Urinary bladder (tissue), 4 donors: Measurements from ENCODE around the gene GABARAP. TPM values are rescaled to one million over a fixed set of nuclear protein-coding genes. Genes with fewer than 3 reads are reported as not detected.

ENCODE experiments used
- DNase-seq: peaks from one replicate; pipeline ENCODE4 v3.0.0-alpha.2; 2015; ENCODE audit errors: extremely low spot score
- H3K27ac ChIP-seq: one replicate; pipeline ENCODE4 v1.5.1; 2013; ENCODE audit warnings: low read depth, mild to moderate bottlenecking, moderate library complexity
- H3K36me3 ChIP-seq: one replicate; pipeline ENCODE4 v1.6.1; 2013; ENCODE audit warnings: mild to moderate bottlenecking, moderate library complexity; ENCODE audit not compliant: insufficient read depth
- H3K4me1 ChIP-seq: one replicate; pipeline ENCODE4 v1.6.1; 2013; ENCODE audit warnings: mild to moderate bottlenecking, moderate library complexity; ENCODE audit not compliant: insufficient read depth
- H3K4me3 ChIP-seq: one replicate; pipeline ENCODE4 v1.5.1; 2013; ENCODE audit warnings: low read depth, low read length
- WGBS: extraction: QIAGEN DNeasy Blood & Tissue Kit; methylation state at CpG from one replicate; pipeline ENCODE4 v1.1.7; 2013; 5-methylcytosine and 5-hydroxymethylcytosine counted together
- polyA plus RNA-seq: library from polyadenylated mRNA; stranded (reverse); fragments of 200-250 nt; gene quantifications from one replicate; pipeline ENCODE4 v1.2.3, GENCODE V29; 2013
- total RNA-seq: library from RNA; depleted of rRNA; stranded (reverse); fragments of >200 nt; gene quantifications from one replicate; pipeline ENCODE4 v1.2.3, GENCODE V29; 2014
- donor health status: healthy with polysubstance abuse.
- donor health status: healthy.

The GABARAP gene
- total and polyA plus RNA-seq, 2 donors, result 246 to 681 TPM

DNA sequence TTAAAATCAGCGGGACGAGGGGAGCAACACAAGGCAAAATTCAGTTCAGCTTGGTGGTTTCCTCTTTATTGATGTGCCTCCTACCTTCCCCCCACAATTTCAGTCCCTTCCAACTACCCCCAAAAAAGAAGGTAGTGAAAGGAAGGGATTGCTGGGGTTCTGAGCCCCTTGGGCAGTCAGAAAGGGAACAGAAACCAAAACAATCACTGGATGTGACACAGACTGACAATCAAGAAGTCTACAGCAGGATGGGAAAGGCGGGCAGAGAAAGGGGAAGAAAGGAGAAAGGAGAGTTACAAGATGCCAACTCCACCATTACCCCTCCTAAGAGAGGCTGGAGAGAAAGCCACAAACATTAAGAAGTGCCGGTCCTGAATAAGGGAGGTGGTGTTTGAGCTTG, 1.9 kb downstream of the GABARAP start:
- Histone ChIP-seq H3K4me1 (no peaks in the 10 kb centered on the region), H3K4me3 (no peak overlapping the region), H3K36me3 (no peaks in the 10 kb centered on the region), H3K27ac (no peak overlapping the region)
- WGBS, result 69% methylated on average over 4 of the region's 4 CpGs
- no peak for DNase-seq

DNA sequence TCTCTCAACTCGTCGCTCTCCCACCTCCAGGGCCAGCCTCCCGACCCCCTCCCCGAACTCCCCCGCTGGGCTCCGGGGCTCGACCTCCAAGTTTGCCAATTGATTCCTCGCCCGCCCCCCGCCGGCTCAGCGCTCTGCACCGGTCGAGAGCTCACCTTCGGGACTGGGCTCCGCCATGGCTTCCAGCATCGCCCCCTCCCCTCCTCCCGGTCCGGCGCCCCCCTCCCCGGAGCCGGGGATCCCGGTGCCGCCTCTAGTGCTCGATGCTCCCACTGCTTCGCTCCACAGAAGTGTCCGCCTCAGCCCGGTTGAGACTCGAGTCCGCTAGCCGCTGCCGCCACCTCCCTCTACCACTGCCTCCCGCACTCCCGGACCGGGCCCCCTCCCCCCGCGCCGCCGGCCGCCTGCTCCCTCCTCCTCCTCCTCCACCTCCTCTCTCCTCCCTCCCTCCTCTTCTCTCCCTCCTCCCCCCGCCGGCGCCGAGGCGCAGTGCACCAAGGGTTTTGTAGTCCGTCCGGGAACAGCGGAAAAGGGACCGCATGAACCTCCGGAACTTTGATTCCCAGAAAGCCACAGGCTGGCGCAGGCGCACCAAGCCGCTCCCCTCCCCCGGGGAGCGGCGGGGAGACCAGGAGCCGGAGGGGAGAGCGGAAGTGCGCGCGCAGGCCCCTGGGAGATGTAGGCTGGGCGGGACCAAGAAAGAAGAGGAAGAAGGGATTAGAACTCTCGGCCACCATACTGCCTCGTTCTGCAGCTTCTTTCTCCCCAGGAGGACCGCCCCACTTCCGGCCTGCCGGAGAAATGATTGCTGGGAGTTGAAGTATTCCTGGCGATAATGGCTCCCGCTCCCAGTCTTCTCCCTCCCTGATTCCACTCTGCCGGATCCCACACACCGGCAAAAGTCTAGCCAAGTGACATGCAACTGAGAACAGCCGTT, 2.9 kb downstream of the GABARAP start, which contains the start of gene PHF23:
Gene PHF23, minus strand, starts transcription at position 367 of the 937 bp plus-strand sequence. Its CDS starts 178 bp downstream, at position 189.
- Histone ChIP-seq H3K27ac (peak within 1 kb of the TSS; percentile 97), H3K4me1 (no peaks in the 10 kb centered on the region), H3K4me3 (peak within 1 kb of the TSS; percentile 92), H3K36me3 (no peaks in the 10 kb centered on the region)
- WGBS, result 1% methylated on average over 72 of the region's 72 CpGs
- peak; percentile 99 for DNase-seq

DNA sequence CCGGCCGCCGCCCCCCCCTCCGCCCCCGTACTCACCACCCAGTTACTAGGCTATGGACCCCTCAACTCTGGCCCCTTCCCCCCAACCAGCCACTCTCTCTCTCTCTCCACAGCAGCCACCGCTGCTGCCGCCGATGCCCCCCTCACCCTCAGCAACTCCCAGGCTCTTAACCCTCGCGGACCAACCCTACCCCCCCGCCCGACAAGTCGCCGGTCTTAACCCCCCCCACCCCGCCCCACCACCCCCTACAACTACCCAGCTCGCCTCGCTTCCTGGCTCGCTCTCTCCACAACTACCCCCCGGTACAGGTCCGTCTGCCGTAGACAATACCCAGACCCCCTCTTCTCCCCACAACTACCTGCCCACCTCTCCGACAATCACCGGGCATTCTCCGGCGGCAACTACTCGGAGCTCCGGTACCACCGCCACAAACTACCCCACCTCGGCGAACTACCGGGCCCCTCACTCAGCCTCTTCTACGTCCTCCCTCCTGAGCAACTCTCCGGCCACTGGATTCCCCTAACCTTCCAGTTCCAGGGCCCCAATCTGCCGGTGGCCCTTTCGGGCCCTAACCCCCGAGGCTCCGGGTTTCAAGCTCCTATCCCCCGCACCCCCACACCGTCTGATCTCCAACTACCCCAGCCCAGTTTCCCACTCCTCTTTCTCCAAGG, 3.7 kb downstream of the GABARAP start:
- Histone ChIP-seq H3K4me3 (peak overlapping the region; percentile 92), H3K4me1 (no peaks in the 10 kb centered on the region), H3K27ac (peak overlapping the region; percentile 97), H3K36me3 (no peaks in the 10 kb centered on the region)
- 1% methylated on average over 39 of the region's 39 CpGs for WGBS
- no peak for DNase-seq

DNA sequence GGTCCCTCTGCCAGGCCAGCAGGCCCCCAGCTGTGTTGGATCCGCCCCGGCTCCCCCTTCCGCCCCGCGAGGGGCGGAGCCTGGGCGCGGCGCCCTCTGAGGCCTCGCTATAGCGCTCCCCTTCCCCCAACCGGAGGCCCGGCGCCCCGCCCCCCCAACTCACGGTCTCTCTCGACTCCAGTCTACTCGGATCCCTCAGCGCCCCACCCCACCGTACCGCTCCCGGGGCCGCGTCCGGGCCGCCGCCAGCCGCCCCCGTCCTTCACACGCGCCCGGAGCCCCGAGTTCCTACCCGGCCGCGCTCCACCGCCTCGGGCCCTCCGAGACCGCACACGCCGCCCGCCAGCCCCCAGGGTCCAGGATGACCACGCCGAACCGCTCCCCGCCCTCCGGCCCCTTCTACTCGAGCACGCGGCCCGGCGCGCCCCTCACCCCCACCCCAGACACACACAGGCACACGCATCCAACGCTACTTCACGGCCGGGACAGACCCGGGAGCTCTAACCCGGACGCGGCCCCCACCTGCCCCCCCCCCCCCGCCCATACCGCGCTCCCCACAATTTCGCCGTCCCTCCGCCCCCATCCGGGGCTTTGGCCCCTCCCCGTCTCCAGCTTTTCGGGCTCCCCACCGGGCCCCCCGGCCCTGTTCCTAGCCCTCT, 4.4 kb downstream of the GABARAP start:
- Histone ChIP-seq H3K4me3 (peak overlapping the region; percentile 92), H3K36me3 (no peaks in the 10 kb centered on the region), H3K4me1 (no peaks in the 10 kb centered on the region), H3K27ac (peak overlapping the region; percentile 97)
- WGBS, result 1% methylated on average over 73 of the region's 73 CpGs
- DNase-seq, result no peak

DNA sequence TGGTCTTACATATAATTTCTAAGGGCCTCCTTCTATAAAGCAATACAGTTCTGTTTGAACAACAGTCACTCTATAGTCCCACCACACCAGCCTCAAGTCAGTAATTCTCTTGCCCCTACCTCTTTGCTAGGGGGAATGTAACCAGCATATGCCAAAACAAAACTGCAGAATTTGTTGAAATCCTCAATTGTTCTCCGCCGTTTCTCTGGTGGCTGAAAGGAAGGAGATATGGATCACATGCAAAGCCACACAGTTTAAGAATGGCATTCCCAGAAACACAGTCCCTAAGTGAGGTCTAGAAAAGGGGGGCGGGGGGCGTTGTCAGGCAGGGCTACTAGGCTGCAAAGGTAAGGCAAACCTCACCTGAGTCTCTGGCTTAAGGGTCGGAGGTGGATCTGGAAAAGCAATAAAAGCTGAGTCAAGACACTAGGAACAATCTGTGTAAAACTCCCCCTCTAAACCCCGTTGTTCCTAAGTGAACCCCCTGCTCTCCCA, 4.9 kb downstream of the GABARAP start:
- WGBS, result 32% methylated on average over 6 of the region's 6 CpGs
- H3K36me3 ChIP-seq, result no peaks in the 10 kb centered on the region
- DNase-seq, result no peak
- H3K27ac ChIP-seq, result peak overlapping the region; percentile 97
- peak overlapping the region; percentile 92 for H3K4me3 ChIP-seq
- no peaks in the 10 kb centered on the region for H3K4me1 ChIP-seq

DNA sequence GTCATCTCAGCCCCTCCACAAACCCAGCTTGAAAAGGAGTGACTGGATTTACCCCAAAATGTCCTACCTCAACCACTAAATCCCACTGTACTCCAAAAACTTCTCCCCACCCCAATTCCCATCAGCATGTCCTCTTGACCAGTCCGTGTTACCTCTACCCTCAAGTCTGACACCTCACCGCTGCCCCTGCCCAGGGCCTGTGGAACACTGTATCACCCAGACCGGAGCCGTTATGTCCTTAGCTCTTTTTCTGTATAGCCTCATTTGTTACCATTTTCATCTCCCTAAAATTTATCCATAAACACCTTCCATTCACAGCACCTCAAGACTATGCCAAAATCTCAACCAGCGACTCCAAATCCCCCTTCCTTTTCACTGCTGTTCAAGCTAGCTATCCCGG, 5.4 kb downstream of the GABARAP start:
- Histone ChIP-seq H3K36me3 (no peaks in the 10 kb centered on the region), H3K27ac (no peak overlapping the region), H3K4me3 (no peak overlapping the region), H3K4me1 (no peaks in the 10 kb centered on the region)
- WGBS, result 85% methylated on average over 6 of the region's 6 CpGs
- no peak for DNase-seq

DNA sequence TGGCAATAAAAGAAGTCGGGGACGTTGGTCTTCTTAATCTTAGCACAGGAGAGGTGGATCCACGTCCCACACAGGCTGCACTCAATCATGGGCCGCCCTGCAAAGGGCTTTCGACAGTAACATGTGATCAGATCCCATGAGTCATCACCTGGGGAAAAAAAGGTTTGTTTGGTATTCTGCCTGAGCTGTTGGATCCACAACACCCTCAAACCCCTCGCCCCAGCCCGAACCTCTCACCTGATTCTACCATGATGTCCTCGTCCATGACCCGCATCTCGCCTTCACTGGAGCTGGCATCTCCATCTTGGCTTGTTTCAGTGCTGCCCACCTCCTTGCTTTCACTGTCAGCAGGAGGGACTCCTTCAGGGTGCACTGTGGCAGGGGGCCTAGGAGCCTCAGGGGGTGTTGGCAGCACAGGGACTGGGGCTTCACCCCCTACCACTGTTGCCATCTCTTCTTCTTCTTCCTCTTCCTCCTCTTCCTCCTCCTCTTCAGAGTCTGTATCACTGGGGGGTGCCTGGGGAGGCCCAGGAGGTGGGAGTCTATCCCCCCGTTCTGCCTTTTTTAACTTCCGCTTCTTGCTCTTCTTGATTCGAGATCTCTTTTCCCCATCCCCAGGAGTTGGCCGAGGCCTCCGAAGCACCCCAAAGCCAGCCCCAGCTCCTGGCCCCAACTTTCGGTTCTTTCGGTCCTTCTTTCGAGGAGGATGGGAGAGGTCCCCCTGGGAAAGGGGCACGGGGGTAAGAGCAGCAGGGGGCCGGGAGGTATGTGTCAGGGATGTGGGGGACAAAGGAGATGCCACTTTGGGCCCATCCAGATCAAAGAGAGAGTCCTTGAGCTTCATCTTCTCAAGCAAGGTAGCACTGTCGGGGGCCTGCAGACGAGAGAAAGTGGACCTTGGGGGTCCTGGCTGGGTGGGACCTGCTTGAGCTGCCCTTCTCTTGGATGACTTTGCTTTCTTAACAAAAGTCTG, 6.3 kb downstream of the GABARAP start:
- no peak overlapping the region for H3K27ac ChIP-seq
- DNase-seq, result no peak
- H3K4me1 ChIP-seq, result no peaks in the 10 kb centered on the region
- H3K36me3 ChIP-seq, result no peaks in the 10 kb centered on the region
- H3K4me3 ChIP-seq, result no peak overlapping the region
- WGBS, result 83% methylated on average over 22 of the region's 22 CpGs

DNA sequence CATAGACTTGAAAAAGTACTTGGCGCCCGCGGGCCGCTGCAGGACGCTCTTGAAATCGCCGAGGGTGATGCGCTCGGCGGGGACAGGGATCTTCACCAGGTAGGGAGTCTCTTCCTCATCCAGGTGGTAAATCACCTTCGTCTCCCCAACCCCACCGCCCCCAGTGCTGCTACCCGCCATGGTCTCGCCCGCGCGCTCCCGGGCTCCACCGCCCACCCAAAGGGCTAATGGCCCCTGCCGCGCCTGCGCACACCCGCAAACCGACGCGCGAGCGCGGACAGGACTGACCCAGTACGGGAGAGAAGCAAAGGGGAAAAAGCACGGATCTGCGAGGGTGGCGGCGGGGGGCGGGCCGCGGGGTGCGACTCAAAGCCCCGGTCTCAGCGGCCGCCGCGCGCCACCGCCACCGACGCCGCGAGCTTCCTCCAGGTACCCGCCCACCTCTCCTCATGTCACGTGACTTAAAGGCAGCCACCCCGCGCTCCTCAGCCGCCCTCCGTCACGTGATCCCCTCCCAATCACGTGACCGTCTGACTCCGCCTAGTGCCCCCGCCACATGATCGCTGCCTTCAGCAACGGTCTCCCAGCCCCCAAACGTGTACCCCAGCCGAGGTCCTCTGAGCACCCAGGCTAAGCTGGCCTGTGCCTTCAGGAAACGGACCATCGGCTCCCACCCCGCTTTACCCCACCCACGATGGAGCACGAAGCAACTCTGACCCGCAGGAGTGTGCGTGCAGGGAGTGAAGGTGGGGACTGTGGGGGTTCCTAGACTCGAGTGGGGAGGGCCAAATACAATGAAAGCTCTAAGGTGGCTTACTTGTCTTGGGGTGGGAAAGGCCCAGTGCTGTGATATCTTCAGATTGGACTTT, 7.9 kb downstream of the GABARAP start, which contains the start of gene DVL2:
Gene DVL2, minus strand, starts transcription at position 435 of the 869 bp plus-strand sequence. Its CDS starts 255 bp downstream, at position 180.
- Histone ChIP-seq H3K27ac (peak within 1 kb of the TSS; percentile 90), H3K36me3 (peaks cover 4% of the 10 kb centered on the region), H3K4me1 (no peaks in the 10 kb centered on the region), H3K4me3 (peak within 1 kb of the TSS; percentile 81)
- DNase-seq, result peak; percentile 84
- under 1% methylated on average over 72 of the region's 72 CpGs for WGBS

DNA sequence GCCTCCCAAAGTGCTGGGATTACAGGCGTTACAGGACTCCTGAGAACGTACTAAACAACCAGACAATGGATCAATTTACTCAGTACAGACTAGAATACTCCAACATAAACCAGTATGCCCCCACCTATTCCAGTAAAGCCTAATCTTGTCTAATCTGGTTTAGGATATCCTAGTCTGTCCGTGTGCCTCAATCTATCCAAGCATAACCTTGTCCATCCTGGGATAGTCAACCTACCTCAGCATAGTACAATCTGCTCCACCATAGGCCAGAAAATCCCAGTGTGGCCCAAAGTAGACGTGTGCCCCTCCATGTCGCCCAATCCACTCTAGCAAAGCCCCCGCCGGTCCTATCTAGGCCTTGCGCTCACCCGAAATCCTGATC, 8.6 kb downstream of the GABARAP start:
- H3K4me1 ChIP-seq, result no peaks in the 10 kb centered on the region
- DNase-seq, result no peak
- peaks cover 7% of the 10 kb centered on the region for H3K36me3 ChIP-seq
- peak overlapping the region; percentile 90 for H3K27ac ChIP-seq
- H3K4me3 ChIP-seq, result peak overlapping the region; percentile 81
- 2% methylated on average over 9 of the region's 9 CpGs for WGBS

DNA sequence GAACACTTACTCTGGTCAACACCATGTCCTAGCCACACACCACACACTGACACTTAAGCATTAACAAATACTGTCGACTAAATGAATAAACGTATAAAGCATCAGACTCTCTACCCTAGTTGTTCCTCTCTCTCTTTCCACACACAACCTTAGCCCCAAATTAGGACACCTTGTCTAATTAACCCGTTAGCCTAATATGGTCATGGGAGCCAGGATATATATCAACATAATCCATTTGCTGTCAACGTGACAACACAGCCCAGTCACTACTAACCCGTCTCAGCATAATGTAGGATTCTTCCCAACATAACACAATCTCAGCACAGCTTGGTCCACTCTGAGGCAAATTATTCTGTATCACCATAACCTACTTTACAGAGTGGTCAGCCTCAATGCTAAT, 10.1 kb downstream of the GABARAP start:
- 73% methylated on average over 5 of the region's 5 CpGs for WGBS
- Histone ChIP-seq H3K4me3 (no peak overlapping the region), H3K36me3 (peaks cover 7% of the 10 kb centered on the region), H3K4me1 (no peaks in the 10 kb centered on the region), H3K27ac (no peak overlapping the region)
- no peak for DNase-seq

DNA sequence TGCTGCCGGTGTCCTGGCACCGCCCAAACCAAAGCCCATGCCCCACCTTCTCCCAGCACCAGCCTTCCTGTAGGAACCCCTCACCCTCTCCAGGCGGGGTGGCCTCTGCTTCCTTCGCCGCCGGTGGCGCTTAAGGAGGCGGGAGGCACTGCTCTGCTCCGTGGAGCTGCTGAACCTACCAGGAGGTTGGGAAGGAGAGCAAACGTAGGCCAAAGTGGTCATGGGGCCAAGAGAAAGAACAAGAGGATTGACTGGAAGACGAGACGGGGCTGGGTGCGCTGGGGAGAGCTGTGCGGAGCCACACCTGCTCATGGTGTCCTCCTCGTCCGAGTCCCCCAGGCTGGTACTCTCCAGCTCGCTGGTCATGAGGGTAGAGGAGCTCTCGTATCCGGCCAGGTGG, 12.7 kb downstream of the GABARAP start:
- 94% methylated on average over 19 of the region's 19 CpGs for WGBS

DNA sequence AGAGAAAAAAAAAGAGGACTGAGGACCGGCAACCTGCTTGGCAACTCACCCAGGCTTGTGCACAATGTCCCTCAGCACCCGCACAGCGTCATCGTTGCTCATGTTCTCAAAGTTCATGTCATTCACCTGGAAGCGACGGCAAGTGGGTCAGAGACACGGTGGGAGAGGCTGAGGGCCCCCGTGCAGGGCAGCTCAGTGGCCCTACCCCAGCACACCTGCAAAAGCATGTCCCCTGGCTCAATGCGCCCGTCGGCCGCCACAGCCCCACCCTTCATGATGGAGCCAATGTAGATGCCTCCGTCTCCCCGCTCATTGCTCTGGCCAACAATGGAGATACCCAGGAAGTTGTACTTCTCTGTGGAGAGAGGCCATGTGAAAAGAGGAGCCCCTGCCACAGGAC, 13.3 kb downstream of the GABARAP start:
- Histone ChIP-seq H3K4me3 (no peak overlapping the region), H3K36me3 (peaks cover 7% of the 10 kb centered on the region), H3K27ac (no peak overlapping the region), H3K4me1 (no peaks in the 10 kb centered on the region)
- 90% methylated on average over 14 of the region's 14 CpGs for WGBS
- DNase-seq, result no peak

More for the DNA sequence above, 12.7 kb downstream of the GABARAP start:
- Histone ChIP-seq H3K4me1 (no peaks in the 10 kb centered on the region), H3K36me3 (peaks cover 7% of the 10 kb centered on the region), H3K27ac (no peak overlapping the region), H3K4me3 (no peak overlapping the region)
- DNase-seq, result no peak
